ENCODE data around the gene LTBP1. TPM values are rescaled to one million over a fixed set of nuclear protein-coding genes. Genes with fewer than 3 reads are reported as not detected.
"Not testable (repeated sequence)": the region's sequence is repeated elsewhere in the genome, so short reads cannot be mapped to it uniquely, and the experiment has no call there.

LTBP1 gene
- polyA plus RNA-seq, 2 donors, result 4.3 to 13.9 TPM

GRCh38 chr2:33230842-33231241, 284.1 kb downstream of the LTBP1 start:
- WGBS, 2 donors, result 61% methylated on average over 7 of the region's 7 CpGs
- Histone ChIP-seq H3K9me3 (ENCODE audit: control insufficient read depth in 2 of 2, insufficient read depth in 1 of 2, low read depth in 1 of 2, low read length in 1 of 2) (no peaks in the 10 kb centered on the region), H3K27ac (ENCODE audit: low read depth in 2 of 2, low read length in 1 of 2) (no peak overlapping the region), H3K27me3 (ENCODE audit: control insufficient read depth in 1 of 2, insufficient read depth in 2 of 2, low read length in 2 of 2) (no peaks in the 10 kb centered on the region), H3K4me1 (ENCODE audit: control insufficient read depth in 2 of 2, insufficient read depth in 2 of 2, low read length in 1 of 2) (no peaks in the 10 kb centered on the region), H3K36me3 (ENCODE audit: control insufficient read depth in 2 of 2, insufficient read depth in 2 of 2, low read length in 1 of 2) (no peaks in the 10 kb centered on the region), H3K4me3 (ENCODE audit: low read depth in 1 of 2, low read length in 2 of 2) (no peak overlapping the region)

GRCh38 chr2:33235559-33235958, 288.8 kb downstream of the LTBP1 start:
- not testable (repeated sequence) for H3K9me3 ChIP-seq (ENCODE audit: control insufficient read depth in 2 of 2, insufficient read depth in 1 of 2, low read depth in 1 of 2, low read length in 1 of 2); H3K27ac ChIP-seq (ENCODE audit: low read depth in 2 of 2, low read length in 1 of 2); H3K4me1 ChIP-seq (ENCODE audit: control insufficient read depth in 2 of 2, insufficient read depth in 2 of 2, low read length in 1 of 2); H3K36me3 ChIP-seq (ENCODE audit: control insufficient read depth in 2 of 2, insufficient read depth in 2 of 2, low read length in 1 of 2); H3K27me3 ChIP-seq (ENCODE audit: control insufficient read depth in 1 of 2, insufficient read depth in 2 of 2, low read length in 2 of 2); H3K4me3 ChIP-seq (ENCODE audit: low read depth in 1 of 2, low read length in 2 of 2)
- WGBS, 2 donors, result 89 to 100% methylated on average over 1 of the region's 1 CpG

- Histone ChIP-seq H3K36me3 (ENCODE audit: control insufficient read depth in 2 of 2, insufficient read depth in 2 of 2, low read length in 1 of 2) (no peaks in the 10 kb centered on the region), H3K27me3 (ENCODE audit: control insufficient read depth in 1 of 2, insufficient read depth in 2 of 2, low read length in 2 of 2) (no peaks in the 10 kb centered on the region), H3K4me3 (ENCODE audit: low read depth in 1 of 2, low read length in 2 of 2) (no peak overlapping the region), H3K9me3 (ENCODE audit: control insufficient read depth in 2 of 2, insufficient read depth in 1 of 2, low read depth in 1 of 2, low read length in 1 of 2) (no peaks in the 10 kb centered on the region), H3K27ac (ENCODE audit: low read depth in 2 of 2, low read length in 1 of 2) (no peak overlapping the region), H3K4me1 (ENCODE audit: control insufficient read depth in 2 of 2, insufficient read depth in 2 of 2, low read length in 1 of 2) (no peaks in the 10 kb centered on the region)
- 76 to 81% methylated on average over 5 of the region's 5 CpGs for WGBS, 2 donors
These were observed 290.0 kb downstream of the LTBP1 start for GRCh38 chr2:33236482-33237385.

GRCh38 chr2:33238111-33238510, 291.4 kb downstream of the LTBP1 start:
- Histone ChIP-seq H3K9me3 (ENCODE audit: control insufficient read depth in 2 of 2, insufficient read depth in 1 of 2, low read depth in 1 of 2, low read length in 1 of 2) (no peaks in the 10 kb centered on the region), H3K27me3 (ENCODE audit: control insufficient read depth in 1 of 2, insufficient read depth in 2 of 2, low read length in 2 of 2) (no peaks in the 10 kb centered on the region), H3K27ac (ENCODE audit: low read depth in 2 of 2, low read length in 1 of 2) (no peak overlapping the region), H3K4me3 (ENCODE audit: low read depth in 1 of 2, low read length in 2 of 2) (no peak overlapping the region), H3K36me3 (ENCODE audit: control insufficient read depth in 2 of 2, insufficient read depth in 2 of 2, low read length in 1 of 2) (no peaks in the 10 kb centered on the region), H3K4me1 (ENCODE audit: control insufficient read depth in 2 of 2, insufficient read depth in 2 of 2, low read length in 1 of 2) (no peaks in the 10 kb centered on the region)
- WGBS, 2 donors, result 52 to 59% methylated on average over 2 of the region's 2 CpGs

- 47 to 50% methylated on average over 4 of the region's 4 CpGs for WGBS, 2 donors
- Histone ChIP-seq H3K27ac (ENCODE audit: low read depth in 2 of 2, low read length in 1 of 2) (no peak overlapping the region), H3K9me3 (ENCODE audit: control insufficient read depth in 2 of 2, insufficient read depth in 1 of 2, low read depth in 1 of 2, low read length in 1 of 2) (no peaks in the 10 kb centered on the region), H3K4me1 (ENCODE audit: control insufficient read depth in 2 of 2, insufficient read depth in 2 of 2, low read length in 1 of 2) (no peaks in the 10 kb centered on the region), H3K36me3 (ENCODE audit: control insufficient read depth in 2 of 2, insufficient read depth in 2 of 2, low read length in 1 of 2) (no peaks in the 10 kb centered on the region), H3K4me3 (ENCODE audit: low read depth in 1 of 2, low read length in 2 of 2) (no peak overlapping the region), H3K27me3 (ENCODE audit: control insufficient read depth in 1 of 2, insufficient read depth in 2 of 2, low read length in 2 of 2) (no peaks in the 10 kb centered on the region)
These were observed 293.4 kb downstream of the LTBP1 start for GRCh38 chr2:33240178-33240577.

- Histone ChIP-seq H3K36me3 (ENCODE audit: control insufficient read depth in 2 of 2, insufficient read depth in 2 of 2, low read length in 1 of 2) (no peaks in the 10 kb centered on the region), H3K27ac (ENCODE audit: low read depth in 2 of 2, low read length in 1 of 2) (no peak overlapping the region), H3K9me3 (ENCODE audit: control insufficient read depth in 2 of 2, insufficient read depth in 1 of 2, low read depth in 1 of 2, low read length in 1 of 2) (no peaks in the 10 kb centered on the region), H3K27me3 (ENCODE audit: control insufficient read depth in 1 of 2, insufficient read depth in 2 of 2, low read length in 2 of 2) (no peaks in the 10 kb centered on the region), H3K4me1 (ENCODE audit: control insufficient read depth in 2 of 2, insufficient read depth in 2 of 2, low read length in 1 of 2) (no peaks in the 10 kb centered on the region), H3K4me3 (ENCODE audit: low read depth in 1 of 2, low read length in 2 of 2) (no peak overlapping the region)
- 61 to 72% methylated on average over 5 of the region's 5 CpGs for WGBS, 2 donors
These were observed 294.3 kb downstream of the LTBP1 start for GRCh38 chr2:33241072-33241471.

GRCh38 chr2:33241581-33241980, 294.8 kb downstream of the LTBP1 start:
- no peak overlapping the region for H3K27ac ChIP-seq (ENCODE audit: low read depth in 2 of 2, low read length in 1 of 2)
- no peaks in the 10 kb centered on the region for H3K9me3 ChIP-seq (ENCODE audit: control insufficient read depth in 2 of 2, insufficient read depth in 1 of 2, low read depth in 1 of 2, low read length in 1 of 2)
- H3K4me3 ChIP-seq (ENCODE audit: low read depth in 1 of 2, low read length in 2 of 2), result no peak overlapping the region
- H3K36me3 ChIP-seq (ENCODE audit: control insufficient read depth in 2 of 2, insufficient read depth in 2 of 2, low read length in 1 of 2), result no peaks in the 10 kb centered on the region
- no peaks in the 10 kb centered on the region for H3K4me1 ChIP-seq (ENCODE audit: control insufficient read depth in 2 of 2, insufficient read depth in 2 of 2, low read length in 1 of 2)
- H3K27me3 ChIP-seq (ENCODE audit: control insufficient read depth in 1 of 2, insufficient read depth in 2 of 2, low read length in 2 of 2), result no peaks in the 10 kb centered on the region
- 88 to 93% methylated on average over 3 of the region's 3 CpGs for WGBS, 2 donors

GRCh38 chr2:33242845-33243244, 296.1 kb downstream of the LTBP1 start:
- no peak overlapping the region for H3K4me3 ChIP-seq (ENCODE audit: low read depth in 1 of 2, low read length in 2 of 2)
- H3K9me3 ChIP-seq (ENCODE audit: control insufficient read depth in 2 of 2, insufficient read depth in 1 of 2, low read depth in 1 of 2, low read length in 1 of 2), result no peaks in the 10 kb centered on the region
- 77 to 95% methylated on average over 1 of the region's 1 CpG for WGBS, 2 donors
- no peaks in the 10 kb centered on the region for H3K4me1 ChIP-seq (ENCODE audit: control insufficient read depth in 2 of 2, insufficient read depth in 2 of 2, low read length in 1 of 2)
- H3K27ac ChIP-seq (ENCODE audit: low read depth in 2 of 2, low read length in 1 of 2), result no peak overlapping the region
- H3K27me3 ChIP-seq (ENCODE audit: control insufficient read depth in 1 of 2, insufficient read depth in 2 of 2, low read length in 2 of 2), result no peaks in the 10 kb centered on the region
- no peaks in the 10 kb centered on the region for H3K36me3 ChIP-seq (ENCODE audit: control insufficient read depth in 2 of 2, insufficient read depth in 2 of 2, low read length in 1 of 2)

GRCh38 chr2:33246432-33246831, 299.7 kb downstream of the LTBP1 start:
- no peaks in the 10 kb centered on the region for H3K27me3 ChIP-seq (ENCODE audit: control insufficient read depth in 1 of 2, insufficient read depth in 2 of 2, low read length in 2 of 2)
- no peak overlapping the region for H3K4me3 ChIP-seq (ENCODE audit: low read depth in 1 of 2, low read length in 2 of 2)
- H3K36me3 ChIP-seq (ENCODE audit: control insufficient read depth in 2 of 2, insufficient read depth in 2 of 2, low read length in 1 of 2), result peaks cover 0 to 4% of the 10 kb centered on the region in 2 donors
- no peaks in the 10 kb centered on the region for H3K4me1 ChIP-seq (ENCODE audit: control insufficient read depth in 2 of 2, insufficient read depth in 2 of 2, low read length in 1 of 2)
- no peaks in the 10 kb centered on the region for H3K9me3 ChIP-seq (ENCODE audit: control insufficient read depth in 2 of 2, insufficient read depth in 1 of 2, low read depth in 1 of 2, low read length in 1 of 2)
- 91 to 93% methylated on average over 4 of the region's 4 CpGs for WGBS, 2 donors
- no peak overlapping the region for H3K27ac ChIP-seq (ENCODE audit: low read depth in 2 of 2, low read length in 1 of 2)

- H3K27ac ChIP-seq (ENCODE audit: low read depth in 2 of 2, low read length in 1 of 2), result no peak overlapping the region
- peaks cover 0 to 4% of the 10 kb centered on the region in 2 donors for H3K36me3 ChIP-seq (ENCODE audit: control insufficient read depth in 2 of 2, insufficient read depth in 2 of 2, low read length in 1 of 2)
- 89 to 95% methylated on average over 1 of the region's 1 CpG for WGBS, 2 donors
- H3K27me3 ChIP-seq (ENCODE audit: control insufficient read depth in 1 of 2, insufficient read depth in 2 of 2, low read length in 2 of 2), result no peaks in the 10 kb centered on the region
- no peaks in the 10 kb centered on the region for H3K4me1 ChIP-seq (ENCODE audit: control insufficient read depth in 2 of 2, insufficient read depth in 2 of 2, low read length in 1 of 2)
- no peaks in the 10 kb centered on the region for H3K9me3 ChIP-seq (ENCODE audit: control insufficient read depth in 2 of 2, insufficient read depth in 1 of 2, low read depth in 1 of 2, low read length in 1 of 2)
- no peak overlapping the region for H3K4me3 ChIP-seq (ENCODE audit: low read depth in 1 of 2, low read length in 2 of 2)
These were observed 300.6 kb downstream of the LTBP1 start for GRCh38 chr2:33247365-33247764.

Data from esophagus (tissue), 2 donors.